GM12891 (cell line): ENCODE measurements around the gene HNMT.
"Not testable (repeated sequence)": the region's sequence is repeated elsewhere in the genome, so short reads cannot be mapped to it uniquely, and the experiment has no call there.

Source experiments
- DNase-seq: peaks from one replicate; pipeline ENCODE4 v3.0.0; 2011; ENCODE audit warnings: low spot score; ENCODE audit not compliant: insufficient read length
- FAIRE-seq: peaks from 2 replicates; lab custom pipeline; 2011; peaks lifted over from hg19 to GRCh38; lab: Jason Lieb, UNC
- PAX5 ChIP-seq: IDR thresholded peaks from 2 replicates; pipeline ENCODE4 v1.6.1; 2011; ENCODE audit warnings: low read length, moderate library complexity, mild to moderate bottlenecking; ENCODE audit not compliant: insufficient read depth, severe bottlenecking
- POLR2A ChIP-seq: IDR thresholded peaks from 2 replicates; pipeline ENCODE4 v1.6.1; 2011; ENCODE audit warnings: low read depth, low read length, control low read depth
- POLR2AphosphoS5 ChIP-seq: IDR thresholded peaks from 2 replicates; pipeline ENCODE4 v1.6.1; 2011; ENCODE audit warnings: low read depth, low read length, control low read depth
- POU2F2 ChIP-seq: IDR thresholded peaks from 2 replicates; pipeline ENCODE4 v1.6.1; 2011; ENCODE audit warnings: low read depth, mild to moderate bottlenecking, control low read depth, low read length, moderate library complexity
- SPI1 ChIP-seq: IDR thresholded peaks from 2 replicates; pipeline ENCODE4 v1.6.1; 2011; ENCODE audit warnings: low read depth, low read length, control low read depth
- TAF1 ChIP-seq: IDR thresholded peaks from 2 replicates; pipeline ENCODE4 v1.6.1; 2011; ENCODE audit warnings: low read depth, low read length, control low read depth

The HNMT gene

DNA sequence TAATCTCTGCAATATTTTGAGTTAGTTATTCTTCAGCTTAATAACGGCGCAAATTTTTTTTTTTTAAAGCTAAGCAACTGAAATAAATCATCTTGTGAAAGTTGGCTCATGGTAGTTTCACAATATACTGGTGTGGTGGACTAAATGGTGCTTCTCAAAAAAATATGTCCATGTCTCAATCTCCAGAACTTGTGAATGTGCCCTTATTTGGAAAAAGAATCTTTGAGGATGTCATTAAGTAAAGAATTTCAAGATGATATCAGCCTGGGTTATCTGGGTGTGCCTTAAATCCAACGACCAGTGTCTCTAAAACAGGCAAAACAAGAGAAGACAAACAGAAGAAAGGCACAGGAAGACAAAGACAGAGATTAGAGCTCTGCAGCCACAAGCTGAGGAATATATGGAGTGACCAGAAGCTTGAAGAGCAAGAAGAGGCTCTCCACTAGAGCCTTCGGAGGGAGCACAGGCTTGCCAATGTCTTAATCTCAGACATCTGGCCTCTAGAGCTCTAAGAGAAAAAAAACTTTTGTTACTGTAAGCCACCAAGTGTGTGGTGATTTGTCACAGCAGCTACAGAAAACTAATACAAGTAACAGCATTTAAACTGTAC is 71.4 kb downstream of the HNMT start:
- FAIRE-seq (no peak), DNase-seq (no peak)
- TF ChIP-seq SPI1 (no peak), PAX5 (no peak), POU2F2 (no peak), TAF1 (no peak), POLR2A (no peak), POLR2AphosphoS5 (no peak)

DNA sequence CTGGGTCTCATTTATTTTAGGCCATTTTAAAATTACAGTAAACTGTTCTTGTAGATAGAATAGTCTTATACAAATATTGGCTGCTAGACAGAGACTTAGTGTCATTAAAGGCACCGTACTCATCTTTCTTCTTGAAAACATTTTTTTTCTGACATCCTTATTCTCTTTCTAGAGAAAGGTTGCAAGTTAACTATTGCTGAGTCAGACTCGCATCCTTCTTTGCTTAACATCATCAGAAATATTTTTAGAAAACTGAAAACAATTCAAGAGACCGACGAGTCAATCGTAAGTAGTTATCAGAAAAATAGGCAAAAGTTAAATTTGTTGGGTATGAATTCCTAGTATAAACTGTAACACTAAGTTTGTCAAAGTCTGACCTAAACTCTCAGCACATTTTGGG is 72.2 kb downstream of the HNMT start:
- DNase-seq (no peak), FAIRE-seq (no peak)
- no peak for TF ChIP-seq POLR2AphosphoS5
- no peak for TF ChIP-seq PAX5
- no peak for TF ChIP-seq POU2F2
- no peak for TF ChIP-seq POLR2A
- TF ChIP-seq SPI1: no peak
- no peak for TF ChIP-seq TAF1

DNA sequence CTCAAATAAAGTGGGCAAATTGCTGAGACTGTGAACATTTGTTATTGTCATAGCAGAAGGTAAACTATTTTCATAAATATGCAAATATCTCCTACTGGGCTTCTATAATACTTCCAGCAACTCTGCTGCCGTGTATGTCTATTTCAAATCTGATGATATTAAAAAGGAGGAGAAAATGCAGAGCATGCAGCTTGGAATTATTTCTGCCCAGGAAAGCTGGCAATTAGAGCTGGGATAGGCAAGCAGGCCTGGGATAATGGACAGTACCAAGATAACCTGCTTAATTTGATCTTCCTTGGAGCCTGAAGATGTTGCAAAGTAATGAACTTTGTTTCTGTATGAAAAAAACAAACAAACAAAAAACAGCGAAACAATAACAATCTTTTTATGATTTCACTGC is 72.8 kb downstream of the HNMT start:
- FAIRE-seq (no peak), DNase-seq (no peak)
- TF ChIP-seq POLR2A (no peak), POLR2AphosphoS5 (no peak), POU2F2 (no peak), SPI1 (no peak), PAX5 (no peak), TAF1 (no peak)

DNA sequence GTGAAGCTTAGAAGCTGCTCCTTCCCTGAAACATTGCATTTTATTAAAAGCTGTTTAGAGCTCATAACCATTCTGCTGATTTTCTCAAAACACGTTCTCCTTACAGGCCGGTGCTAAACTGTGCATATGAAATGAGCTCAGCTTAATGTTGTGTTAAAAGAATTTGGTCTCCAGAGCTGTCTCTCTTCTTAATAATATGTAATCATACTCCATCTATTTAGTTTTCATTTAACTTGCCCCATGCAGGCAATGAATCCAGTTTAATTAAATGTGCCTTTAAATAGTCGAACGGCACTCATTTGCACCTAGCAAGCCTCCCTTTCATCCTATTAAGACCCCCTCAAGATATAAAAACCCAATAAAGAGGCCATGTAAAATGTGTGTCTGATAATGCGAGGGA is 76.3 kb downstream of the HNMT start:
- no peak for TF ChIP-seq SPI1
- DNase-seq (no peak), FAIRE-seq (no peak)

DNA sequence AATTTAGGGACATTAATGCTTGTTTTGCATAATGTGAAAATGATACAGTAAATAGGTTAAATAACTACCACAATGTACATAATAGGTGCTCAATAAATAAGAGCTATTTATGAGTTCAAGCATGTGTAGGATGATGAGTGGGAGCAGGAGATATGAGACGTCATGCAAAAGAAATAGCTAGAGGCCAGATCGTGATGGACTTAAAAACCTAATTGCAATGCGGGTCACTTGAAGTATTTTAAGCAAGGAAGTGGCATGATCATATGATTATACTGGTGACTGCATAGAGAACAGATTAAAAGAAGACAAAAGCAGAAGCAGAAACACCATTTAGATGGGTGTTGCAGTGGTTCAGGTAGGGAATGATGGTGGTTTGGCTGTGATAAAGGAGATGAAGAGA is 78.0 kb downstream of the HNMT start:
- FAIRE-seq (no peak), DNase-seq (no peak)
- TF ChIP-seq TAF1: no peak
- no peak for TF ChIP-seq SPI1
- no peak for TF ChIP-seq POLR2AphosphoS5

DNA sequence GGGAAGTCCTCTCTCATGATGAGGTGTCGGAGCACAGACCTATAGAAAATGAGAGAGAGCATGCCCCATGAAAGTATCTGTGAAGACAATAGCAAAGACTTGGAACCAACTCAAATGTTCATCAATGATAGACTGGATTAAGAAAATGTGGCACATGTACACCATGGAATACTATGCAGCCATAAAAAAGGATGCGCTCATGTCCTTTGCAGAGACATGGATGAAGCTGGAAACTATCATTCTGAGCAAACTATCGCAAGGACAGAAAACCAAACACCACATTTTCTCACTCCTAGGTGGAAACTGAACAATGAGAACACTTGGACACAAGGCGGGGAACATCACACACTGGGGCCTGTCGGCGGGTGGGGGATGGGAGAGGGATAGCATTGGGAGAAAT is 79.3 kb downstream of the HNMT start:
- not testable (repeated sequence) for FAIRE-seq

DNA sequence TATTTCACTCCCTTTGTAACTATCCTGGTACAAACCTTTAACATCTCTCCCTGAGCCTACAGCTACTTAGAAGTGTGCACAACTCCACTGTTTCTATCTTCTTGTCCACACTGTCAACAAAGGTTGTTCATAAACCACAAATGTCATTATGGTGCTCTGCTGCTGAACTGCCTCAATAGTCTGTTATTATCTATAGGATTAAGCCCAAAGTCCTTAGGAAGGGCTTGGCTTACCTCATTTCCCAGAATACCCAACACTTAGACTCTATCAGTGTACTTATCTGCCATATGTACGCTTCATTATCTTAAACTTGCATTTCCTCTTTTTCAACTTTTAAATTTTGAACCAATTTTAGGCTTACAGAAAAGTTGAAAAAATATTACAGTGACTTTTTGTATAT is 94.2 kb downstream of the HNMT start:
- FAIRE-seq (no peak), DNase-seq (no peak)
- TF ChIP-seq POLR2AphosphoS5 (no peak), SPI1 (0 out of 2 replicates have a peak, but pooled peaks have one; percentile 7), PAX5 (no peak)

More for the DNA sequence above, 79.3 kb downstream of the HNMT start:
- DNase-seq: not testable (repeated sequence)

DNA sequence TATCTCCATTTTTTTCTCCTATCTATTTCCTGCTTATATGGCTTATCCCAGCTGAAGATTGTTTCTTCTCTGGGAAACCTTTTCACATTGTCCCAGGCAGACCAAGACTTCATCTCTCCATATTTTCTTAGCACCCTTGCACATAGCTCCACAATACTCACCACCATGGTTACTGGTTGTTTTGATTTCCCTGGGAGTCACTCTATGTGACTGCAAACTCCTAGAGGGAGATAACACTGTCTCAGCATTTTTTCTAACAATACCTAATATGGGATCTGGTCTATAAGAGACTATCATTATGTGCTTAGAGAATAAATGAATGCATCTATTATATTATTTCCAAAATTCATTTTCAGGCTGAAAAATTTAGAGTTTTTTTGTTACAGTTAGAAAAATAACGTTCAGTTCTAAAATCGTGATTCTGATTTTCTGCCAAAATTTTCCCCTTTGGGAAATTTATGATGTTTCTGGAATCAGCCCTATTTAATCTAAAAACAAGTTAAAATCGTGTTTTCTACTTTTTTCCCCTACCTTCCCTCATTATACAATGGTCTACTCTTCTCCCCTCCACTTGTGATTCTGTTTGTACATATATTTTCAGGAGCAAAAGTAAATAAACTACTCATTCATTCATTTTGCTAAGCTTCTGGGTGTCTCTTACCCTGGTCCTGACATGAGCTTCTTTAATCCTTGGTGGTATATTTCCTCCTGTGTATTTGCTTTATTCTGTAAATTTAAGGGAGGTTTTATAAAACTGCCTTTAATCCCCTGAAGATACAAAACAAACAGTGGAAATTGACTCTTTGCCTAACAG is 95.4 kb downstream of the HNMT start:
- FAIRE-seq (no peak), DNase-seq (no peak)
- TF ChIP-seq POLR2AphosphoS5 (no peak), POU2F2 (no peak), TAF1 (no peak), POLR2A (no peak), SPI1 (no peak), PAX5 (no peak)

DNA sequence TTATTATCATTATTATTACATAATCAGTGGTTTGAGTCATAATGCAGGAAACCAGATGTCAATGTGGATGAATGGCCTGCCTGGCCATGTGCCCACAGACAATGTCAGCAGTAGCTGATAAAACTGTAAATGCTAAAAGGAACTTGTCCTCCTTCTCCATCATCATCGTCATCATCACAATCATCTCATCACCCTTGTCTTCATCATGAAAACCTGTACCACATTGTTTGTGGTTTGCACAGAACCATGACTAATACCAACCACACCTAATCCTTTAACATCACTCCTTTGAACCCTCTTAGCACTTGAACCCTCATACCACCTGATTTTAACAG is 96.0 kb downstream of the HNMT start:
- FAIRE-seq (peak; percentile 61), DNase-seq (no peak)
- no peak for TF ChIP-seq POLR2AphosphoS5
- no peak for TF ChIP-seq POU2F2
- no peak for TF ChIP-seq SPI1

DNA sequence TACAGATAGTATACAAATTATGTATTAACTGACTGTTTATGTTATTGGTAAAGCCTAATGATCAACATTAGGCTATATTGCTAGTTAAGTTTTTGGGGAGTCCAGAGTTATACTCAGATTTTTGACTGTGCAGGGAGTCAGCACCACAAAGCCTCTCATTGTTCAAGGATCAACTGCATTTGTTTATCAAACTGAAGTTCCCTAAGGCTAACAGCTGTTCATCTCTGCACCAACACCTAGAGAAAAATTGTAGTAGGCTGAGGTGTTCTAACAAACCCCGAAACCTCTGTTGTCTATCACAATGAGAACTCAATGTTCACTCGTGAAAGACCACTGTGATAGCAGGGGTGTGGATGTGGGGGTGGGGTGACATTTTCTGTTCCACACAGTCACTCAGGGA is 97.7 kb downstream of the HNMT start:
- TF ChIP-seq POLR2AphosphoS5: no peak
- no peak for TF ChIP-seq POLR2A
- no peak for TF ChIP-seq PAX5
- TF ChIP-seq TAF1: no peak
- TF ChIP-seq POU2F2: no peak
- no peak for TF ChIP-seq SPI1
- no peak for FAIRE-seq
- no peak for DNase-seq

DNA sequence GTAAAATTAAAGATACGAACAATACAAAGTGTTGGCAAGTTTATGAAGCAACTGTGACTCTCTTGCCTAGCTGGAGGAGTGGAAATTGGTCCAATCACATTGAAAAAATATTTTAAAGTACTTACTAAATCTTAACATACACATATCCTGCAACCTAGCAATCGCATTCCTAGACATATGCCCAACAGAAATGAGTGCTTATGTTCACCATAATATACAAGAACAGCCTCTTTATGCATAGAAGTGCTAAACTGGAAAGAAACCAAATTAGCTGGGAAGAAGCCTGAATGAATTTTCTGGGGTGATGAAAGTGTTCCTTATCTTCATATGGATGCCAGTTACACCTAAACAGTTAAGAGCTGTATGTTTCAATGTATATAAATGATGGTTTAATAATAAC is 98.9 kb downstream of the HNMT start:
- DNase-seq (no peak), FAIRE-seq (no peak)
- TF ChIP-seq SPI1 (no peak), POLR2A (no peak), PAX5 (no peak), POU2F2 (no peak), POLR2AphosphoS5 (no peak)
